Neural crest cell (in vitro differentiated cells): Measurements from ENCODE around the gene ADAMTS15. TPM values are rescaled to one million over a fixed set of nuclear protein-coding genes. Genes with fewer than 3 reads are reported as not detected.

ENCODE experiments used
- DNase-seq: peaks from one replicate; pipeline ENCODE4 v3.0.0; 2021; ENCODE audit warnings: low read depth, mixed read lengths, low spot score
- H3K27ac Mint-ChIP-seq: one replicate; pipeline ENCODE4 v1.8.0; 2021; ENCODE audit warnings: mild to moderate bottlenecking, mixed read lengths; ENCODE audit not compliant: unreplicated experiment
- H3K27me3 Mint-ChIP-seq: 2 replicates; pipeline ENCODE4 v1.8.0; 2021; ENCODE audit warnings: low read depth, mild to moderate bottlenecking, mixed read lengths
- H3K36me3 Mint-ChIP-seq: 2 replicates; pipeline ENCODE4 v1.8.0; 2021; ENCODE audit warnings: low read depth, mild to moderate bottlenecking, mixed read lengths
- H3K4me1 Mint-ChIP-seq: 2 replicates; pipeline ENCODE4 v1.8.0; 2021; ENCODE audit warnings: mixed read lengths
- H3K4me3 Mint-ChIP-seq: one replicate; pipeline ENCODE4 v1.8.0; 2021; ENCODE audit warnings: mild to moderate bottlenecking, mixed read lengths
- H3K9me3 Mint-ChIP-seq: 2 replicates; pipeline ENCODE4 v1.8.0; 2021; ENCODE audit warnings: mixed read lengths
- CTCF ChIP-seq: fragments of 200-600 bp; sonication (generic); conservative IDR thresholded peaks from 2 replicates; pipeline ENCODE4 v1.5.0; 2021; ENCODE audit warnings: antibody characterized with exemption, mild to moderate bottlenecking
- total RNA-seq: library from RNA; stranded (reverse); gene quantifications from 2 replicates; pipeline ENCODE4 v1.2.1, GENCODE V29; 2021

ADAMTS15 gene
- total RNA-seq, 1 donor from 2014 or later: 7.7 TPM

GRCh38 chr11:130490682-130491449 lies 42.4 kb downstream of the ADAMTS15 start:
- H3K9me3 Mint-ChIP-seq: peaks cover 2% of the 10 kb centered on the region
- no peaks in the 10 kb centered on the region for H3K36me3 Mint-ChIP-seq
- no peak for TF ChIP-seq CTCF
- H3K4me3 Mint-ChIP-seq: no peak overlapping the region
- peaks cover 23% of the 10 kb centered on the region for H3K4me1 Mint-ChIP-seq
- DNase-seq: no peak
- H3K27ac Mint-ChIP-seq: no peak overlapping the region
- H3K27me3 Mint-ChIP-seq: no peaks in the 10 kb centered on the region

GRCh38 chr11:130498181-130498580 lies 49.7 kb downstream of the ADAMTS15 start:
- Mint-ChIP-seq H3K4me3 (no peak overlapping the region), H3K9me3 (peaks cover 12% of the 10 kb centered on the region), H3K27me3 (no peaks in the 10 kb centered on the region), H3K27ac (no peak overlapping the region), H3K36me3 (peaks cover 6% of the 10 kb centered on the region), H3K4me1 (no peaks in the 10 kb centered on the region)
- TF ChIP-seq CTCF: no peak
- DNase-seq: no peak

GRCh38 chr11:130499828-130500227 lies 51.4 kb downstream of the ADAMTS15 start:
- Mint-ChIP-seq H3K27me3 (no peaks in the 10 kb centered on the region), H3K4me3 (no peak overlapping the region), H3K27ac (no peak overlapping the region), H3K36me3 (peaks cover 13% of the 10 kb centered on the region), H3K9me3 (peaks cover 19% of the 10 kb centered on the region), H3K4me1 (no peaks in the 10 kb centered on the region)
- no peak for DNase-seq
- no peak for TF ChIP-seq CTCF

- peaks cover 31% of the 10 kb centered on the region for H3K36me3 Mint-ChIP-seq
- DNase-seq: no peak
- H3K4me3 Mint-ChIP-seq: no peak overlapping the region
- H3K27ac Mint-ChIP-seq: no peak overlapping the region
- peaks cover 33% of the 10 kb centered on the region for H3K9me3 Mint-ChIP-seq
- H3K4me1 Mint-ChIP-seq: no peaks in the 10 kb centered on the region
- no peak for TF ChIP-seq CTCF
- H3K27me3 Mint-ChIP-seq: no peaks in the 10 kb centered on the region
Observed at GRCh38 chr11:130504317-130504716, 55.9 kb downstream of the ADAMTS15 start.

GRCh38 chr11:130508913-130509312 lies 60.5 kb downstream of the ADAMTS15 start:
- Mint-ChIP-seq H3K36me3 (peaks cover 25% of the 10 kb centered on the region), H3K9me3 (peaks cover 22% of the 10 kb centered on the region), H3K27me3 (no peaks in the 10 kb centered on the region), H3K27ac (no peak overlapping the region), H3K4me3 (no peak overlapping the region), H3K4me1 (peaks cover 5% of the 10 kb centered on the region)
- DNase-seq: no peak
- TF ChIP-seq CTCF: no peak
